Measurements from ENCODE around the gene NRP2. TPM values are rescaled to one million over a fixed set of nuclear protein-coding genes. Genes with fewer than 3 reads are reported as not detected.

Gene NRP2
- total and polyA plus RNA-seq, 2 donors (not counting 1 experiment from before 2014, with no cell fraction given), result 16.6 to 28.7 TPM

DNA sequence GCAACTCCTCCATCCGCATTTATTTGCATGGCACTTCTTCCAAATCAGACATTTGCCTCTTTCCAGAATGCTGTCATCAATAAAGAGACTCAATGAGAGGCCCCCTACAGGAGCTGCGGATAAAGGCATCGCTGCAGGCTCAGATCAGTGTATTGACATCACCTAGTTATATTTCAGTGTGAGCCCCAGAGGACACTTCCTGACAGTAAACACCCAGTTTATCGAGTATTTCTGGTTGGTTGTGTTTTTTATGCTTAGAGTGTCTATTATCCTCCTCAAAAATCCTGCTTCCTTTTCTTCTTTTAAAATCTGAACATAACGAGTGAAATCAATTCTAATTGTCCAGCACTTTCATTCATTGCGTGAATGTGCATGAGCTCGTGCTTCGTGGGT, 38.8 kb downstream of the NRP2 start:
- Histone ChIP-seq H3K27me3 (ENCODE audit: control insufficient read depth, insufficient read depth, low read length) (no peaks in the 10 kb centered on the region), H3K4me1 (ENCODE audit: control insufficient read depth, extremely low read depth, insufficient read depth, low read length) (peaks cover 2% of the 10 kb centered on the region), H2AFZ (ENCODE audit: low read length) (no peak overlapping the region), H3K9me3 (ENCODE audit: control insufficient read depth, insufficient read depth, low read depth, low read length) (no peaks in the 10 kb centered on the region), H3K27ac (ENCODE audit: insufficient read depth, low read length) (no peak overlapping the region), H3K4me3 (replicated peaks in 1 of 4; ENCODE audit: control extremely low read depth in 1 of 4, insufficient read depth in 1 of 4, low read depth in 3 of 4, low read length in 4 of 4) (no peak overlapping the region), H3K4me2 (ENCODE audit: extremely low read depth, insufficient read depth, low read length) (no peak overlapping the region), H4K20me1 (ENCODE audit: control insufficient read depth, extremely low read depth, insufficient read depth, low read length) (no peaks in the 10 kb centered on the region), H3K9ac (ENCODE audit: insufficient read depth, low read length) (no peak overlapping the region), H3K79me2 (ENCODE audit: control insufficient read depth, insufficient read depth, low read length) (no peaks in the 10 kb centered on the region), H3K36me3 (ENCODE audit: control insufficient read depth, insufficient read depth, low read length) (peaks cover 2% of the 10 kb centered on the region)
- DNase-seq (ENCODE audit: low read depth in 2 of 2), result no peak
- no peak for TF ChIP-seq EZH2 (IDR thresholded peaks at IDR 0.05; ENCODE audit: low read length, missing control alignments)
- TF ChIP-seq, protein P1, sequence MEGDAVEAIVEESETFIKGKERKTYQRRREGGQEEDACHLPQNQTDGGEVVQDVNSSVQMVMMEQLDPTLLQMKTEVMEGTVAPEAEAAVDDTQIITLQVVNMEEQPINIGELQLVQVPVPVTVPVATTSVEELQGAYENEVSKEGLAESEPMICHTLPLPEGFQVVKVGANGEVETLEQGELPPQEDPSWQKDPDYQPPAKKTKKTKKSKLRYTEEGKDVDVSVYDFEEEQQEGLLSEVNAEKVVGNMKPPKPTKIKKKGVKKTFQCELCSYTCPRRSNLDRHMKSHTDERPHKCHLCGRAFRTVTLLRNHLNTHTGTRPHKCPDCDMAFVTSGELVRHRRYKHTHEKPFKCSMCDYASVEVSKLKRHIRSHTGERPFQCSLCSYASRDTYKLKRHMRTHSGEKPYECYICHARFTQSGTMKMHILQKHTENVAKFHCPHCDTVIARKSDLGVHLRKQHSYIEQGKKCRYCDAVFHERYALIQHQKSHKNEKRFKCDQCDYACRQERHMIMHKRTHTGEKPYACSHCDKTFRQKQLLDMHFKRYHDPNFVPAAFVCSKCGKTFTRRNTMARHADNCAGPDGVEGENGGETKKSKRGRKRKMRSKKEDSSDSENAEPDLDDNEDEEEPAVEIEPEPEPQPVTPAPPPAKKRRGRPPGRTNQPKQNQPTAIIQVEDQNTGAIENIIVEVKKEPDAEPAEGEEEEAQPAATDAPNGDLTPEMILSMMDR (conservative IDR thresholded peaks at IDR 0.05 in 1 of 2, IDR thresholded peaks at IDR 0.05 in 1 of 2; ENCODE audit: low read depth in 1 of 2, low read length in 2 of 2), result peak; percentile 8 to 50

DNA sequence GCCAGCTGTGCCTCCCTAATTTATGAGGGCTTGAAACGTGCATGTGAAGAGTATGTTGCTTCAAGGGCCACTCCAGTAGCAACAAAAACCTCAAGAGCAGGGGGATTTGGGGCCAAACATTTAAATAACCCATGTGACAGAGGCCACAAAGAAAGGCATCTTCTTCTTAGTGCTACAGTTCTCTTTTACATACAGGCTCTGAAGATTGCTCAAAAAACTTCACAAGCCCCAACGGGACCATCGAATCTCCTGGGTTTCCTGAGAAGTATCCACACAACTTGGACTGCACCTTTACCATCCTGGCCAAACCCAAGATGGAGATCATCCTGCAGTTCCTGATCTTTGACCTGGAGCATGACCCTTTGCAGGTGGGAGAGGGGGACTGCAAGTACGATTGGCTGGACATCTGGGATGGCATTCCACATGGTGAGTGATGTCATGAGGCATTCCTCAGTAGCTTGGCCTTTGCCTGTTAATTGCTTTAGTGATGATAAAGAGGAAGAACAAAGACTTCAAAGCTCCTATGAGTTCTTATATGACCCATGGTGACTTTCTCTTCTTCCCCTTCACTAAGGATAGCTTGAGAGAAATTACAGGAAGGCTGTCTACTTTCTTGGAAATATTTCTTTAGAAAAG, 40.1 kb downstream of the NRP2 start:
- H4K20me1 ChIP-seq (ENCODE audit: control insufficient read depth, extremely low read depth, insufficient read depth, low read length), result no peaks in the 10 kb centered on the region
- H3K36me3 ChIP-seq (ENCODE audit: control insufficient read depth, insufficient read depth, low read length), result peaks cover 2% of the 10 kb centered on the region
- H3K4me2 ChIP-seq (ENCODE audit: extremely low read depth, insufficient read depth, low read length), result no peak overlapping the region
- H3K27ac ChIP-seq (ENCODE audit: insufficient read depth, low read length), result no peak overlapping the region
- no peak for DNase-seq (ENCODE audit: low read depth in 2 of 2)
- no peak overlapping the region for H3K9ac ChIP-seq (ENCODE audit: insufficient read depth, low read length)
- H2AFZ ChIP-seq (ENCODE audit: low read length), result no peak overlapping the region
- no peaks in the 10 kb centered on the region for H3K79me2 ChIP-seq (ENCODE audit: control insufficient read depth, insufficient read depth, low read length)
- no peaks in the 10 kb centered on the region for H3K9me3 ChIP-seq (ENCODE audit: control insufficient read depth, insufficient read depth, low read depth, low read length)
- TF ChIP-seq, protein P1 (conservative IDR thresholded peaks at IDR 0.05 in 1 of 2, IDR thresholded peaks at IDR 0.05 in 1 of 2; ENCODE audit: low read depth in 1 of 2, low read length in 2 of 2), result no peak
- TF ChIP-seq EZH2 (IDR thresholded peaks at IDR 0.05; ENCODE audit: low read length, missing control alignments), result no peak
- no peak overlapping the region for H3K4me3 ChIP-seq (replicated peaks in 1 of 4; ENCODE audit: control extremely low read depth in 1 of 4, insufficient read depth in 1 of 4, low read depth in 3 of 4, low read length in 4 of 4)
- peaks cover 2% of the 10 kb centered on the region for H3K4me1 ChIP-seq (ENCODE audit: control insufficient read depth, extremely low read depth, insufficient read depth, low read length)
- H3K27me3 ChIP-seq (ENCODE audit: control insufficient read depth, insufficient read depth, low read length), result no peaks in the 10 kb centered on the region

DNA sequence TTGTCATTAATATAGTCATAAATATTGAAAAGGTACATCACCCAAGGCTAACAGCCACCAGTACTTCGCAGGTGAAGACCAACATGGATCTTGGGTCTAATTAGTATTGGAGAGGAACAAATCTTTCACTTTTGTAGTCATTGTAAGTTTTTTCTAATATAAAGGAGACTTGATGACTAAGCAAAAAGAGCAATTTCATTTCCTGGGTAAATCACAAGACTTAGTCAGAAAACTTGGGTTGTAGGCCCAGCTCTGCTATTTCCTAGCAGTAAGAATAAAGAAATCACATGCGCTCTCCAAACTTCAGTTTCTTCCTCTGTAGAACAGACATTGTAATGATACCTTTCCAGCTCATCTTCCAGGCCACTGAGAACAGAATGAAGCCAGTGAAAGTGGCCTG, 40.9 kb downstream of the NRP2 start:
- peak in 1 of 2 donors; percentile 40 for DNase-seq (ENCODE audit: low read depth in 2 of 2)
- no peak overlapping the region for H3K9ac ChIP-seq (ENCODE audit: insufficient read depth, low read length)
- H3K9me3 ChIP-seq (ENCODE audit: control insufficient read depth, insufficient read depth, low read depth, low read length), result no peaks in the 10 kb centered on the region
- H4K20me1 ChIP-seq (ENCODE audit: control insufficient read depth, extremely low read depth, insufficient read depth, low read length), result no peaks in the 10 kb centered on the region
- H3K4me3 ChIP-seq (replicated peaks in 1 of 4; ENCODE audit: control extremely low read depth in 1 of 4, insufficient read depth in 1 of 4, low read depth in 3 of 4, low read length in 4 of 4), result no peak overlapping the region
- H2AFZ ChIP-seq (ENCODE audit: low read length), result no peak overlapping the region
- TF ChIP-seq, protein P1 (conservative IDR thresholded peaks at IDR 0.05 in 1 of 2, IDR thresholded peaks at IDR 0.05 in 1 of 2; ENCODE audit: low read depth in 1 of 2, low read length in 2 of 2), result no peak
- no peak for TF ChIP-seq EZH2 (IDR thresholded peaks at IDR 0.05; ENCODE audit: low read length, missing control alignments)
- no peaks in the 10 kb centered on the region for H3K4me1 ChIP-seq (ENCODE audit: control insufficient read depth, extremely low read depth, insufficient read depth, low read length)
- H3K79me2 ChIP-seq (ENCODE audit: control insufficient read depth, insufficient read depth, low read length), result no peaks in the 10 kb centered on the region
- no peak overlapping the region for H3K4me2 ChIP-seq (ENCODE audit: extremely low read depth, insufficient read depth, low read length)
- H3K27me3 ChIP-seq (ENCODE audit: control insufficient read depth, insufficient read depth, low read length), result no peaks in the 10 kb centered on the region
- peaks cover 2% of the 10 kb centered on the region for H3K36me3 ChIP-seq (ENCODE audit: control insufficient read depth, insufficient read depth, low read length)
- H3K27ac ChIP-seq (ENCODE audit: insufficient read depth, low read length), result no peak overlapping the region

All from fibroblast of lung (primary cell).